DND-41 (cell line): ENCODE results near the gene EIF3A.

Experiments
- ATAC-seq: fragments of 200-7000 bp; cut with Tn5 transposase; 3 replicates; pipeline ENCODE4 v1.9.1; 2021; ENCODE audit warnings: low read depth; ENCODE audit not compliant: insufficient read depth
- DNase-seq: peaks from one replicate; pipeline ENCODE4 v3.0.0-alpha.2; 2020
- H2AFZ ChIP-seq: 2 replicates; pipeline ENCODE4 v1.6.0; 2012; ENCODE audit warnings: low read depth, low read length
- H3K27ac ChIP-seq: 2 replicates; pipeline ENCODE4 v1.5.1; 2012; ENCODE audit warnings: low read length, inconsistent platforms
- H3K27me3 ChIP-seq: fragments of 200-600 bp; sonication (generic); 2 replicates; pipeline ENCODE4 v1.6.0; 2012; ENCODE audit warnings: low read length, mild to moderate bottlenecking, inconsistent platforms; ENCODE audit not compliant: insufficient read depth, poor library complexity
- H3K36me3 ChIP-seq: 2 replicates; pipeline ENCODE4 v1.5.1; 2012; ENCODE audit warnings: low read length, inconsistent platforms; ENCODE audit not compliant: insufficient read depth
- H3K4me1 ChIP-seq: 2 replicates; pipeline ENCODE4 v1.5.1; 2012; ENCODE audit warnings: mild to moderate bottlenecking, low read length; ENCODE audit not compliant: insufficient read depth
- H3K4me2 ChIP-seq: 2 replicates; pipeline ENCODE4 v1.6.0; 2012; ENCODE audit warnings: mild to moderate bottlenecking, moderate library complexity, low read length, inconsistent platforms; ENCODE audit not compliant: insufficient read depth
- H3K4me3 ChIP-seq, 2 experiments: fragments of 200-600 bp in 1 of 2; shearing (Covaris generic) in 1 of 2; 2 replicates each; pipeline ENCODE4 v1.5.1; 2012 to 2016; ENCODE audit warnings: inconsistent platforms in 2 of 2, low read length in 2 of 2, mild to moderate bottlenecking in 2 of 2, low read depth in 1 of 2, moderate library complexity in 1 of 2
- H3K79me2 ChIP-seq: 2 replicates; pipeline ENCODE4 v1.6.0; 2012; ENCODE audit warnings: low read length, inconsistent platforms; ENCODE audit not compliant: insufficient read depth
- H3K9ac ChIP-seq: 2 replicates; pipeline ENCODE4 v1.6.0; 2012; ENCODE audit warnings: low read depth, mild to moderate bottlenecking, inconsistent platforms, low read length, moderate library complexity
- H3K9me3 ChIP-seq: 2 replicates; pipeline ENCODE4 v1.5.1; 2012; ENCODE audit warnings: low read length, moderate library complexity, mild to moderate bottlenecking, inconsistent platforms; ENCODE audit not compliant: insufficient read depth, severe bottlenecking
- H4K20me1 ChIP-seq: 2 replicates; pipeline ENCODE4 v1.6.0; 2012; ENCODE audit warnings: low read length; ENCODE audit not compliant: insufficient read depth
- CTCF ChIP-seq: IDR thresholded peaks from 2 replicates; pipeline ENCODE4 v1.5.1; 2012; ENCODE audit warnings: borderline replicate concordance, low read length, moderate library complexity, mild to moderate bottlenecking; ENCODE audit not compliant: poor library complexity, severe bottlenecking; ENCODE audit errors: extremely low read depth
- EZH2 ChIP-seq: IDR thresholded peaks from 3 replicates; pipeline ENCODE4 v1.6.1; 2012; ENCODE audit warnings: borderline replicate concordance, low read depth, mild to moderate bottlenecking, moderate library complexity, low read length, inconsistent platforms; ENCODE audit not compliant: severe bottlenecking

EIF3A gene

DNA sequence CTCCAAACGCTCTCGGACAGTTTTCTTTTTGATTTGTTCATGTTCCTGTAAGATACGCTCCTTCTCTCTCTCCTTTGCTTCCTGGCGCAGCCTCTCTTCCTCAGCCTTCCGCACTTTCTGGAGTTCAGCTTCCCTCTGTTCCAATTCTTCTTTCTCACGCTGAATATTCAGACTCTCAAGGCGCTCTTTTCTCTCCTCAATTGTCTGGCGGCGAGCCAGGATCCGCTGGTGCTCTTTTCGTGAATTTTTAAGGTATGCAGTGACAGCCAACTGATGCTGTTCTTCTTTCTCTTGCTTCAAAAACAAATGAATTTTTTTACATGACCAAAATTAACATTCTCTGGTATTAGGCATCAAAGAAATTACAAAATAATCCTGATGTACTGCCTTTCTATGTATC lies 22.6 kb downstream of the EIF3A start:
- H3K27me3 ChIP-seq, result no peaks in the 10 kb centered on the region
- H4K20me1 ChIP-seq, result peaks cover 59% of the 10 kb centered on the region
- H3K79me2 ChIP-seq, result peaks cover 96% of the 10 kb centered on the region
- H3K4me2 ChIP-seq, result no peak overlapping the region
- TF ChIP-seq EZH2 (no peak), CTCF (no peak)
- H3K4me3 ChIP-seq, result no peak overlapping the region
- no peak for ATAC-seq
- no peaks in the 10 kb centered on the region for H3K4me1 ChIP-seq
- H2AFZ ChIP-seq, result no peak overlapping the region
- no peak overlapping the region for H3K27ac ChIP-seq
- DNase-seq, result no peak
- peaks cover 100% of the 10 kb centered on the region for H3K36me3 ChIP-seq
- H3K9me3 ChIP-seq, result no peaks in the 10 kb centered on the region
- no peak overlapping the region for H3K9ac ChIP-seq

DNA sequence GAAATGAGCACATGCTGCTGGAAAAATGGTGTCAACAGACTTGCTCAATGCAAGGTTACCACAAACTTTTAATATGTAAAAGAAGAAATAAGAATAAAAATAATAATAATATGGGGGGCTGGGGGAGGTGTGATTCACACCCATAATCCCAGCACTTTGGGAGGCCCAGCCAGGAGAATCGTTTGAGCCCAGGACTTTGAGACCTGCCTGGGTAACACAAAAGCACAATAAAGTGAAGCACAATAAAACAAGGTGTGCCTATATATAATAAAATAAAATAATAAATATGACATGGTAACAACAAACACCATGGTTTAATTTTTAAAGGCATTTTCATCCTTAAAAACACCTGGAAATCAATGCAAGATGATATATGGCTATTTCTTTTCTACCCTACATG lies 25.1 kb downstream of the EIF3A start:
- Histone ChIP-seq H3K4me1 (no peaks in the 10 kb centered on the region), H3K9ac (no peak overlapping the region), H3K79me2 (peaks cover 96% of the 10 kb centered on the region), H3K4me3 (no peak overlapping the region), H2AFZ (no peak overlapping the region), H3K4me2 (no peak overlapping the region), H3K36me3 (peaks cover 100% of the 10 kb centered on the region), H3K27ac (no peak overlapping the region), H3K9me3 (no peaks in the 10 kb centered on the region), H3K27me3 (no peaks in the 10 kb centered on the region), H4K20me1 (peaks cover 66% of the 10 kb centered on the region)
- TF ChIP-seq CTCF (no peak), EZH2 (no peak)
- ATAC-seq, result no peak
- no peak for DNase-seq

GRCh38 chr10:119051775-119052174 lies 28.8 kb downstream of the EIF3A start:
- Histone ChIP-seq H3K4me3 (no peak overlapping the region), H3K79me2 (peaks cover 97% of the 10 kb centered on the region), H3K9me3 (no peaks in the 10 kb centered on the region), H3K27me3 (no peaks in the 10 kb centered on the region), H3K27ac (no peak overlapping the region), H3K36me3 (peaks cover 100% of the 10 kb centered on the region), H2AFZ (no peak overlapping the region), H3K4me2 (no peak overlapping the region), H3K4me1 (no peaks in the 10 kb centered on the region), H4K20me1 (peaks cover 72% of the 10 kb centered on the region), H3K9ac (no peak overlapping the region)
- DNase-seq (no peak), ATAC-seq (no peak)
- no peak for TF ChIP-seq CTCF
- TF ChIP-seq EZH2, result no peak

- no peak overlapping the region for H2AFZ ChIP-seq
- H3K4me2 ChIP-seq, result no peak overlapping the region
- no peak overlapping the region for H3K4me3 ChIP-seq
- no peaks in the 10 kb centered on the region for H3K27me3 ChIP-seq
- DNase-seq (no peak), ATAC-seq (no peak)
- no peaks in the 10 kb centered on the region for H3K4me1 ChIP-seq
- H3K27ac ChIP-seq, result no peak overlapping the region
- no peaks in the 10 kb centered on the region for H3K9me3 ChIP-seq
- peaks cover 85% of the 10 kb centered on the region for H4K20me1 ChIP-seq
- TF ChIP-seq CTCF (no peak), EZH2 (no peak)
- H3K36me3 ChIP-seq, result peaks cover 100% of the 10 kb centered on the region
- H3K79me2 ChIP-seq, result peaks cover 97% of the 10 kb centered on the region
- no peak overlapping the region for H3K9ac ChIP-seq
Observed at GRCh38 chr10:119049777-119050176, 30.8 kb downstream of the EIF3A start.
